ENCODE measurements around the gene DENND6B.

- TF ChIP-seq, protein P1, sequence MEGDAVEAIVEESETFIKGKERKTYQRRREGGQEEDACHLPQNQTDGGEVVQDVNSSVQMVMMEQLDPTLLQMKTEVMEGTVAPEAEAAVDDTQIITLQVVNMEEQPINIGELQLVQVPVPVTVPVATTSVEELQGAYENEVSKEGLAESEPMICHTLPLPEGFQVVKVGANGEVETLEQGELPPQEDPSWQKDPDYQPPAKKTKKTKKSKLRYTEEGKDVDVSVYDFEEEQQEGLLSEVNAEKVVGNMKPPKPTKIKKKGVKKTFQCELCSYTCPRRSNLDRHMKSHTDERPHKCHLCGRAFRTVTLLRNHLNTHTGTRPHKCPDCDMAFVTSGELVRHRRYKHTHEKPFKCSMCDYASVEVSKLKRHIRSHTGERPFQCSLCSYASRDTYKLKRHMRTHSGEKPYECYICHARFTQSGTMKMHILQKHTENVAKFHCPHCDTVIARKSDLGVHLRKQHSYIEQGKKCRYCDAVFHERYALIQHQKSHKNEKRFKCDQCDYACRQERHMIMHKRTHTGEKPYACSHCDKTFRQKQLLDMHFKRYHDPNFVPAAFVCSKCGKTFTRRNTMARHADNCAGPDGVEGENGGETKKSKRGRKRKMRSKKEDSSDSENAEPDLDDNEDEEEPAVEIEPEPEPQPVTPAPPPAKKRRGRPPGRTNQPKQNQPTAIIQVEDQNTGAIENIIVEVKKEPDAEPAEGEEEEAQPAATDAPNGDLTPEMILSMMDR (IDR thresholded peaks at IDR 0.05): no peak
- no peak for TF ChIP-seq POLR2A (IDR thresholded peaks at IDR 0.05)
These were observed 6.7 kb downstream of the DENND6B start for GRCh38 chr22:50320116-50320515.
